ENCODE measurements around the gene CSNK2A1.
A peak's percentile ranks its signal among the peaks of the same experiment; 100 is the strongest.

Gene CSNK2A1

DNA sequence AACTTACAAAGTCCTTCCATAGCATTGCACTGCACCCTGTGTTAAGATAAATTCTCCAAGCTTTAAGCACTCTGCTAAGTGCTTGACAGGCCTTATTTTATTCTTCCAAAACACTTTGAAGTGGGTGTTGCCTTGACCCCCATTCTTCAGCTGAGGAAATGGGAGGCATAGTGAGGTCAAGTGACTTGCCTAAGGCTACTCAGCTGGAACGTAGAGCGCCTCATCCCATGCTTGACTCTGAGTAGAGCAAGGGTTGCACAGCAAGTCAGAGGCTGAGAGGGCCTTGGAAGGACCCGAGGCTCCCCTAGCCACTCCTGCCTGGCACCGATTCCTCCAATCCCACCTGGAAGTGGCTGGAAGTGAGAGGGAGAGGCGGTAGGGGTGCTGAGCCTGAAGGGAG lies 19.6 kb upstream of the CSNK2A1 start:
- no peak for DNase-seq

DNA sequence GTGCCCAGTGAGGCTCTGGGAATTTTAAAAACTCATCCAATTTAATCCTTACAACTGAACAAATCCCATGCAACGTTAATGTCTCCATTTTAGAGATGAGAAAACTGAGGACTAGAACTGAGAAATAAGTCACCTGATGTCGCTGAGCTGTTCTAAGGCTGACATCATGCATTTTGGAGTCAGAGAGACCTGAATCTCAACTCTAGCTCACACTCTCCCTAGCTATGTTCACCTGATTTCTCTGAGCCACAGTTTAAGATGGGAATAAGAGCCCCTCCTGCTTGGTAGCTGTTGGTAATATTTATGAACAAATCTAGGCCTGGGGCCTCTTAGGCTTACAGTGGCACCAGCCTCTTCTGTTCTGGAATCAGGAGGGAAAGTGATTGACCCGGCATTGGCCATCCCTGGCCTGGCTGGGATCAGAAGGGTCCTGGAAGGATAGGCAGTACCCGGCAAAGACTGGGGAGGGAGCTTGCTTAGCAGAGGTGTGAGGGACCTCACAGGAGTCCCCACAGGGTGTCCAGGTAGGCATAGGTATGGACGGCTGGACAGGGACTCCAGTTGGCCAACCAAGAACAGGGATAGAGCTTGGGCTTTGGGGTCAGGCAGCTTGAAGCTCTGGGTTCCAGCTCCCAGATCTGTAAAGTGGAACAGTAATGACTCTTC lies 18.8 kb upstream of the CSNK2A1 start:
- DNase-seq: no peak

DNA sequence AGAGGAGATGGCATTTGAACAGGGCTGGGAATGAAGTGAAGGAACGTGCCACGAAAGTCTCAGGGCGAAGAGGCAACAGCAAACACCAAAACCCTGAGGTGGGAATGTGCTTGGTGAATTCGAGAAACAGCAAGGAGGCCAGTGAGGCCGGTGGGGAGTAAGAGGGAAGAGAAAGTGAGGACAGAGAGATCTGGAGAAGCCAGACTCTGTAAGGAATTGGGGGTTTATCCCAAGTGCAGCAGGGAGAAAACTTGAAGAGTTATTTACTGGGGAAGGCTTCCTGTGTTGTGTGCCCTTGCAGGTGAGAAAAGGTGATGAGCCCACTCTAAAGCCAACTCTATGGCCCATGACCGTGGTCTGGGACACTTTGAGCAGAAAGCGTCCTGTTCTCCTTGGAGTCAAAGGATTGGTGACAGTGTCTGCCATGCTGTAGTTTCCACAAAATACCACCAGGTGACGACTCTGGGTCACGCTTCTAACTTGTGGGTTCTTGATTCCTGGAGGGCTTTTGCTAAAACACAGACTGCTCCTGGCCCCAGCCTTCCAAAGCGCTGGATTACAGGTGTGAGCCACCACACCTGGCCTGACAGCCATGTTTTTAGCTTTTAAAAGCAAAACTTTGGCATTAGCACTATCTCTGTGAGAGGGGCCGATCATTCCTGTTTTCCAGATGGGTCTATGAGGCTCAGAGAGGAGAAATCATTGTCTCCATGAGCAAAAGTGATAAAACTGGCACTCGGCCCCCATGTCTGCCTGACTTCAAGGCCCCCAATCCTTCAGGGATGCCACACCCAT lies 18.0 kb upstream of the CSNK2A1 start:
- peak; percentile 77 for DNase-seq

DNA sequence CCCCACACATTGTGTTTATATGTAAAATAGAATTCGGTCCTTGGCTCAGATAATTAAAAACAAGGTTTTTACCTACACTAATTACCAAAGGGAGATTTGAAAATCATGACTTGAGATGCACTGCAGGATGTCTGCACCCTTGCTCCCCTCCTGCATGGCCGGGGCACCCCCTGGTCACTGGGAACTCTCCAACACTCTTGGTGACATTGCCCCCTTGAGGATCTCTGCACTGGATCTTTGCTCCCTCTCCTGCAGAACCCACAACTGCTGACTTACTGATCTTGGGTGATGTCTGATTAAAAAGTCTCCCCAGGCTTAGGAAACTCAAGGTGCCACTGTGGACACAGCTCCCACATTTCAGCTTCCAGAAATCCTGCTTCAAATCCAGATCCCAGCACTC lies 17.1 kb upstream of the CSNK2A1 start:
- DNase-seq: no peak

DNA sequence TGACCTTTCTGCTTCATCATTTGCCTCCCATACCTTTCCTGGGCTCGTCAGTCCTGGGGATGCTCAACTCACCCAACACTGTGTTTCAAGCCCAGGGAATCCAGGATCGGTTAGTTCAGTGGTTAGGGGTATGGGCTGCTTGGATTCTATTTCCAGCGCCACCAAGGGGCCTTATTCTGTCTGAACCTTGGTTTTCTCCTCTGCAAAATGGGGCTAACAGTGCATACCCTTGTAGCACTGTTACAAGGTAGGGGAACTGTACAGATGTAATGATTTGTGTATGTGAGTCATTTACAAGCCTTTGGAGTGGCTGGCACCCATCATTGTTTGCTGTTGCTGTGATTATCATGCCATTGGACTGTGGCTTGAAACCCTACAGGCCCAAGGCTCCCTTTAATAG lies 14.5 kb upstream of the CSNK2A1 start:
- no peak for DNase-seq

GRCh38 chr20:556984-557383 lies 13.4 kb upstream of the CSNK2A1 start:
- no peak for DNase-seq

DNA sequence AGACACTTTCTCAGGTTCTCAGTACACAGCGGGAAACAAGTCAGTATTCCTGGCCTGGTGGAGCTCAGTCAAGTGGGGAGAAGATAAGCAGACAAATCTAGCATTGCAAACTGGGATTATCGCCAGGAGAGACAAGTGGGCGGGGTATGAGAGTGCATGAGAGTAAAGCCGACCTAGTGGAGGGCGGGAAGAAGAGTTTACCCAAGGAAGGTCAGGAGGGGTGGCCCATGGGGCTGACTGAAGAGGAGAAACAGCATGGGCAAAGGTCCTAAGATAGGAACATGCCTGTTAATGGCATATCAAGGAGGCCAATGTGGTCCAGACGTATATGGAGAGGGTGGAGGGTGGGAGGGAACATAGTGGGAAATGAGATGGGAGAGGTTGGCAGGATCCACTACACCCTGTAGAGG lies 12.4 kb upstream of the CSNK2A1 start:
- DNase-seq: no peak

- no peak for DNase-seq
Observed at GRCh38 chr20:550611-551010, 7.0 kb upstream of the CSNK2A1 start.

DNA sequence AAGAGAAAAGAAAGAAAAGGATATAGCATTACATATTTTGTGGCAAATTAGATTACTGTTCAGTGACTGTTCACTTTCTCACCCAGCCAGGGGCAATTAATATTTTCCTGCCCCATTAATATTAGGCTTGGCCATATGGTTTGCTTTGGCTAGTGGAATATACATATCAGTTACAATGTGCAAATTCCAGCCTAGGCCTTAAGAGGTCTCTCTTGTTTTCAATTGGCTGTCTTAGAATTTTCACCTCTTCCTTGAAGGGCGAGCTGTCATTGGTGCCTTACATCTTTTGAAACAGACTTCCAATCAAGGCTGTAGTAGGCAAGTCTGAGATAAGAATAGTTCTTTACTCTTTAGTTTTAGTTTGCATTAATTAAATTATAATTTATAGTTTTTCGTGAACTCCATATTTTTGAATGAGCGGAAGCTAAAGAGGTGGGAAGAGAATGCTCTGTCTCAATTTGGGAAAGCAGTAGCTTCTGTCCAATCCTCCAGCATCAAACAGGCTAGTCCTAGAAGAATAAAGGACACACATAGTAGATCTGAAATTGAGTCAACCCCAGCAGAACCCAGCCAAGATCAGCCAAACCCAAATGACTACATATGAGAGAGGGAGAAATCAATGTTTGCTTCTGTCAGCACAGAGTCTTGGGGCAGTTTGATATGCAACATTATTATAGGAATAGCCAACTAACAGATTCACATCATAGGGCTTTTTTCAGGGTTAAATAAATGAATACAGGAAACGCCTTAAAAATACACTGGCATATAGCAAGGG lies 6.3 kb upstream of the CSNK2A1 start:
- no peak for DNase-seq

GRCh38 chr20:548906-549305 lies 5.3 kb upstream of the CSNK2A1 start:
- DNase-seq: no peak

- no peak for DNase-seq
Observed at GRCh38 chr20:547394-547793, 3.8 kb upstream of the CSNK2A1 start.

- DNase-seq: no peak
Observed at GRCh38 chr20:546353-546752, 2.8 kb upstream of the CSNK2A1 start.

DNA sequence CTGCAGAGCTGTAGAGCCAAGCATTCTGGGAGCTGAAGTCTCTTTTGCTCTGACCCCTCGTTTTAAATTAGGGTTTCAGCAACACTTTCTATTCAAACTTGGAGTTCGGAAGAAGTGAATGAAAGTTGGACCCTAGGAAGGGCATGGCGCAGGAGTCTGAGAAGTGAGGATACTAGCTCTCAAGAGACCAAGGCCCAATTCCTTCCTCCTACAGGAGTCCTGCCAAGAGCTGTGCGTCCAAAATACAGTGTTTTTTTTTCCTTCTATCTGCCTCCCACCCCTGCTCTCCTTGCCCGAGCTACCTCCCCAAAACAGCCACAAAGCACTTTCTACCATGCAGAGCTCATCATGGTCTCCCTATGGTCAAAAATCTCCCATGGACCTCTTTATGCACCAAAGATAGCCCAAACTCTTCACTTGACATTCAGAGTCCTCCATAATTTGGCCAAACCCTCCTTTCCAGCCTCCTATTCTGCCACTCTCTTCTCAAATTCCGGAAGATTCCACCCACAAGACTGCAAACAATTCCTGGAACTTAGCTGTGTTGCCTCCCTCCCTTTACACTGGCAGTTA lies 649 bp upstream of the CSNK2A1 start:
- no peak for DNase-seq

DNA sequence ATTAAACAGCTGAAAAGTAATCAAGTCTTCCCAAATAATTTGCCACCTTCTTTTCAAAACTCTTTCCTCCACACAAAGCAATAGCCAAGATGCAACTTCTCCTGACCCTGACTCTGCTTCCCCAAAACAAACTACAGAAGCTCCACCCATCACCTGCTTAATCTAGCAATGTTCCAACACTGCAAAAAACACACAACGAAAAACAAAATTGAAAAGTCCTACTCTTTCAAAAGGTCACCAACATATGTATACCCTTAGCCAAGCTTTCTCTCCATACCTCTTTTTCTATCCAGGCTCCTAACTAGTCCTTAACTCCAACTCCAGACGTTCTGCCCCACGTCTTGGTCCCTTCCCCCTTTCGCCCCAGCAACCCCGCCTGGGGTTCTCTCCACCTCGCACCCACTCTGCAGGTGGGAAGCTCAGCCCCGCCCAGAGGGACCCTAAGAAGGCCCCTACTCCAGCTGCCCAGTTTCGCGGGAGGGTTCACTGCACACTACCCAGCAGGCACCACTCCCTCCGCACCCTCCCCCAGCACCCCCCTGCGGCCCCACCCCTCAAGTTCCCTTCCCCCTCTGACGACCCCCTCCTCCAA lies 717 bp downstream of the CSNK2A1 start:
- DNase-seq: no peak

DNA sequence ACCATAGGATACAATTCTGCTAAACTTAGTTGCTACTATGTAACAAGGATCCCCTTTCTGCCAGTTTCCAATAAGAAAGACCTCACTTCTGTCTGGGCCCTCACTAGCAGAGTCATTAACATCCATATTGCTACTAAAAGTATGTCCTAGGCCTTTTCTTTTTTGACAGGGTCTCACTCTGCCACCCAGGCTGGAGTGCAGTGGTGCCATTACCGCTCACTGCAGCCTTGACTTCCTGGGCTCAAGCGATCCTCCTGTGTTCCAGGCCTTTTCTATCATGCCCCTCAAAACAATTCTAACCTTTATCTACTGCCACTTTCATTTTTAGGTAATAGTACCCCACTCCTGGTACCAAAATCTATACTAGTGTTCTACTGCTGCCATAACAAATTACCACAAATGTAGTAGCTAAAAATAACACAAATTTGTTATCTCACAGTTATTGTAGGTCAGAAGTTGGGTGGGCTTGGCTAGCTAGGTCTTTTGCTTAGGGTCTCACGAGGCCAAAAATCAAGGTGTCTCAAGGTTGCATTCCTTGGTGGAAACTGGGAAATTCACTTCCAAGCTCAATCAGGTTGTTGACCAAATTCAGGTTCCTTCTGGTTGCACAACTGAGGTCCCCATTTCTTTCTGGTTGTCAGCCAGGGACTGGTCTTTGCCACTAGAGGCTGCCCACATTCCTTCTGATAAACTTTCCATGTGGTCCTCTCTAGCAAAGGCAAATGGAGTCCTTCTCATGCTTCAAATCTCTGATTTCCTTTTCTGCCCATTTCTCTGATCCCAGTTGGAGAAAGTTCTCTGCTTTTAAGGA lies 3.0 kb downstream of the CSNK2A1 start:
- DNase-seq: no peak

DNA sequence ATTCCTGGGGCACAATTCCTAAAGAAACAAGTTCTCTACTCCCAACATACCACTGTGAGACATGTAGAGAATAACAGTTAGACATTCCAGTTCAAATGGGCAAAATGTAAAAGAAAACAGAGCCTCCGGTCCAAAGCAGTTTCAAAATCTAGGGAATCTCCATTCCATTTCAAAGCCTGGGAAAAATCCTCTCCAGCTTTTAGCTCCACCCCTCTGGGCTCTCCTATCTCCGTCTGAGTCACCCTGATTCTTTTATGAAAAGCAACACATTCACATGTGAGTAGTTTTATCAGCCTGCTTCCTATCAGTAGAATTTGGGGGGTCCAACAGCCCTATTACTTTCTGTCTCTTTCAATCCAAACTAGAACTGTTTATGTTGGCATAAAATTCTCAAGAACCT lies 3.7 kb downstream of the CSNK2A1 start:
- DNase-seq: no peak

DNA sequence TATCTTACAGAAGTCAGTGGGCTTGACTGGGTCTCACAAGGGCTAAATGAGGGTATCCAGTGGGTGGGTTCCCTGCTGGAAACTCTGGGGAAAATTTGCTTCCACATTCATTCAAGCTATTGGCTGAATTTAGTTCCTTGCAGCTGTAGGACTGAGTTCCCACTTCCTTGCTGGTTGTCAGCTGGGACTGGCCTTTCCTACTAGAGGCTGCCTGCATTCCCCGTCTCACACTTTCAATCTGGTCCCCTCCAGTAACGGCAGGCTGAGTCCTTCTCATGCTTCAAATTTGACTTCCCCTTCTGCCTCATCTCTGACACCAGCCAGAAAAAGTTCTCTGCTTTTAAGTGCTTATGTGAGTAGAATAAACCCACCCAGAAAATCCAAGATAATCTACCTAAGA lies 4.4 kb downstream of the CSNK2A1 start:
- DNase-seq: no peak

DNA sequence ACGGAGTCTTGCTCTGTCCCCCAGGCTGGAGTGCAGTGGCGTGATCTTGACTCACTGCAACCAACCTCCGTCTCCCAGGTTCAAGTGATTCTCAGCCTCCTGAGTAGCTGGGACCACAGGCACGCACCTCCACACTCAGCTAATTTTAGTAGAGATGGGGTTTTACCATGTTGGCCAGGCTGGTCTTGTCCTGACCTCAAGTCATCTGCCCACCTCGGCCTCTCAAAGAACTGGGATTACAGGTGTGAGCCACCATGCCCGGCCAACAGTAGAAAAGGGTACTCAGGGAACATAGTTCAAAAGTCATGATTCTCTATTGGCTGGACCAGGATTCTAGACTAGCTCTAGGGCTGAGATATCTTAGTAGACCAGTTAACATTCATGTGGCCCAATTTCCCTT lies 5.6 kb downstream of the CSNK2A1 start:
- DNase-seq: no peak

GRCh38 chr20:536426-537010 lies 7.1 kb downstream of the CSNK2A1 start:
- no peak for DNase-seq

DNA sequence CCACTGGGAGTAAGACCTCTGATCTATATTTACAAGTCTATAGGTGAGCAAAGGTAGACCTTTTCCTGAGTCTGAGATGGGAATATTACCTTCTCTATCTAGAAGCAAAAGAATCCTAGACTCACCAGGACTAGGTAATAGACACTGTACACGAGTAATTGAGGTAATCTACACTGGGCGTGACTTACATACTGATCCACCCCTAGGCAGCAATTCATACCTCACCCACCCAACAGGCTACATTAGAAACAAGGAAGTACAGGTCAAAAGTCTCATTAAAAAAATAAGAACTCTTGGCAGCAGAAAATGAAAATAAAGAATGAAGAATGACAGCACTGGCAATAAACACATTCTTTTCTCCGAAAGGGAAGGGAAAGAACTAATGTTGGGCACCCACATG lies 7.6 kb downstream of the CSNK2A1 start:
- no peak for DNase-seq

DNA sequence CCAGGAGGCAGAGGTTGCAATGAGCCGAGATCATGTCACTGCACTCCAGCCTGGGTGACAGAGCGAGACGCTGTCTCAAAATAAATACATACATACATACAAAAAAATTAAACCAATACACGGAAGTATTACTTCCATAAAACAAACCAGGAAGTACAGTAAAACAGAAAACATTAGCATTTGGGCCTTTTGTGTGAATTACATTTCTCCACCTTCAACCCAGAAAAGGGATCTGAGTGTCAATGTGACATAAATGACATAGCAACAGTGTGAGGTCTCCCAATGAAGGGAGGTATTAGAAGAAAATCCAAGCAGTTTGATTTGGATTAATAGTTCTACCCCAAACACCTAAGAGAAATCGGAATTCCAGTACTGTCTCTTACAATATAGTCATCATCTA lies 10.1 kb downstream of the CSNK2A1 start:
- no peak for DNase-seq

DNA sequence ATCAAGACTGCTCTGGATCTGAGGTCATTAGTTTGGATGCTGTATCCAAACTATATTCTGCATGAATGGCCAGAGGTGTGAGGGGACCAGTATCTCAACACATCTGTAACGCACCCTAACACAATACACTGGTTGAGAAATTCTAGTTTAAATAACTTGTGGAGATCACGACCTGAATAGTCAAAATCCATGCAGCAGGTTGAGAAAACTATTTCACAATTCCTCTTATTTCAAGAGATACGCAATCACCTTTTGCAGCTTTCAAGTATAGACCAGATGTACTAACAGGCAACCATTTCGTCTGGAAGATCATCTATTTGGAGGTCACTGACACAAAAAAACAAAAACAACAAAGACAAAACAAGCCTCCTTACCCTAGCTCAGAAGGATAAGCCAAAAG lies 11.1 kb downstream of the CSNK2A1 start:
- no peak for DNase-seq
